Measurements from ENCODE around the gene ZNF419. TPM values are rescaled to one million over a fixed set of nuclear protein-coding genes. Genes with fewer than 3 reads are reported as not detected.

ZNF419 gene
- total RNA-seq, 2 donors from 2014 or later = 3.6 to 4.4 TPM

DNA sequence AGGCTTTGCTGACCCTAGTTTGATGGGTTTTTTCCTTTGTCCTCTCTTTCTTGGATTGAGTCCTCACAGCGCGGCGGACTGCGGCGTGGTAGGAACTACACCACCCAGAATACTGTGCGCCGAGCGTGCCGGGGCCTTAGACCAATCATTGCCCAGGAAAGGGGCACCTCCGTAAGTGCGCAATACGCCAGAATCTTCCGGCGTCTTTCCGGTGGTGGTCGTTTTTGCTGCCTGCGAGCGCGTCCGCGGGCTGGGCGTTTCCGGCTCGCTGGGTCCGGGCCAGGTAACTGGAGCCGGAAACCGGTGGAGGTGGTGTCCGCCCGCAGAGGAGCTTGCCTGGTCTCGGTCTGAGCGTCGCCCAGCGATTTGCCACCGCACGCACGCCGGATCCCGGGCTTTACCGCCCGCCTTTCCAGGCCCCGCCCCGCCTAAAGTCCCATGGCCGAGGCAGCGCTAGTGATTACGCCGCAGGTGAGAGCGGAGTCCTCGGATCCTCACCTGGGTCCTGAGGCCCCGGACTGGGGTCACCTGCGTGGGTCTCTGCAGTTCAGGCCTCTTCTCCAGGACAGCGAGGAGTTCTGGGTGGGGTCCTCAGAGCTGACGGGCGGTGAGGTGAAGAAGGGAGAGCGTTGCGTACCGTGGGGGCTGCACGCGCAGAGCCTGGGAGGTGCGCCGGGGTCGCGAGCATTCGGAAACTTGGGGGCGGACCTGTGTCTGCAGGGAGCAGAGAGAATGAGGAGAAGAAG, 39.8 kb downstream of the ZNF419 start, which contains the start of gene ZNF549:
TSS of gene ZNF549 (plus strand) at position 221 of the 746 bp plus-strand sequence. CDS start at position 439, 218 bp downstream.
- Histone ChIP-seq H3K27me3 (no peaks in the 10 kb centered on the region), H3K4me3 (peak within 1 kb of the TSS; percentile 82), H3K9me3 (no peaks in the 10 kb centered on the region), H3K36me3 (peaks cover 4% of the 10 kb centered on the region), H3K4me1 (no peaks in the 10 kb centered on the region), H3K9ac (ENCODE audit: low read depth in 2 of 2, low read length in 2 of 2) (peak within 1 kb of the TSS; percentile 52 to 93), H3K27ac (peak within 1 kb of the TSS; percentile 42)
- no peak for TF ChIP-seq CTCF (IDR thresholded peaks at IDR 0.05)
- peak; percentile 89 for DNase-seq
- intact Hi-C loops (cut with DNase I) = no loop called here

GRCh38 chr19:57537953-57538547, 50.5 kb downstream of the ZNF419 start:
- peaks cover 23% of the 10 kb centered on the region for H3K9me3 ChIP-seq
- no peak for DNase-seq
- H3K27me3 ChIP-seq = no peaks in the 10 kb centered on the region
- H3K9ac ChIP-seq (ENCODE audit: low read depth in 2 of 2, low read length in 2 of 2) = no peak overlapping the region
- H3K4me1 ChIP-seq = no peaks in the 10 kb centered on the region
- H3K27ac ChIP-seq = no peak overlapping the region
- intact Hi-C loops (cut with DNase I) = no loop called here
- peaks cover 11% of the 10 kb centered on the region for H3K36me3 ChIP-seq
- H3K4me3 ChIP-seq = no peak overlapping the region
- no peak for TF ChIP-seq CTCF (IDR thresholded peaks at IDR 0.05)

Other genes with a start within 250 kb of the ZNF419 start
- gene ZNF805, start 247.1 kb upstream of the ZNF419 start, total RNA-seq = 10 to 100 TPM in 1 of 2 donors, 1 to 10 TPM in 1; 6.2 to 11.4 TPM
- gene ZNF460, start 207.3 kb upstream of the ZNF419 start, total RNA-seq = 10 to 100 TPM; 28.5 to 35.1 TPM
- gene ZNF543, start 167.3 kb upstream of the ZNF419 start, total RNA-seq = 1 to 10 TPM; 3.2 to 3.7 TPM
- 1 to 10 TPM; 3.6 TPM for gene ZNF304, start 136.5 kb upstream of the ZNF419 start, total RNA-seq
- 1 to 10 TPM; 3.8 to 4.6 TPM for gene TRAPPC2B, start 124.2 kb upstream of the ZNF419 start, total RNA-seq
- 1 to 10 TPM; 1.2 to 2.3 TPM for gene ZNF547, start 124.2 kb upstream of the ZNF419 start, total RNA-seq
- gene ZNF548, start 97.9 kb upstream of the ZNF419 start, total RNA-seq = 1 to 10 TPM; 6.5 to 7.6 TPM
- 1 to 10 TPM; 6.2 to 6.9 TPM for gene ZNF17, start 76.6 kb upstream of the ZNF419 start, total RNA-seq
- 1 to 10 TPM; 9.2 to 9.3 TPM for gene ZNF749, start 52.4 kb upstream of the ZNF419 start, total RNA-seq
- gene VN1R1, start 30.6 kb upstream of the ZNF419 start, total RNA-seq = under 1 TPM; 0.21 to 0.25 TPM
- gene ZNF772, start 10.2 kb upstream of the ZNF419 start, total RNA-seq = 1 to 10 TPM; 3.5 to 5.3 TPM
- gene ZNF773, start 12.2 kb downstream of the ZNF419 start, total RNA-seq = 1 to 10 TPM; 4.7 to 5.3 TPM
- 1 to 10 TPM; 2.6 to 2.8 TPM for gene ZNF549, start 39.6 kb downstream of the ZNF419 start, total RNA-seq
- gene ZNF550, start 72.1 kb downstream of the ZNF419 start, total RNA-seq = 1 to 10 TPM; 4.0 to 5.1 TPM
- gene ZNF416, start 91.2 kb downstream of the ZNF419 start, total RNA-seq = 1 to 10 TPM; 2.2 to 3.5 TPM
- gene ZIK1, start 96.4 kb downstream of the ZNF419 start, total RNA-seq = 1 to 10 TPM; 1.3 to 1.8 TPM
- 1 to 10 TPM; 1.2 to 4.1 TPM for gene ZNF530, start 112.1 kb downstream of the ZNF419 start, total RNA-seq
- 1 to 10 TPM; 5.8 to 7.7 TPM for gene ZNF134, start 126.5 kb downstream of the ZNF419 start, total RNA-seq
- gene ZNF211, start 145.4 kb downstream of the ZNF419 start, total RNA-seq = 1 to 10 TPM; 6.0 to 6.1 TPM
- not detected for gene ZSCAN4, start 181.2 kb downstream of the ZNF419 start, total RNA-seq
- gene ZNF551, start 194.2 kb downstream of the ZNF419 start, total RNA-seq = 1 to 10 TPM; 4.7 to 5.9 TPM
- gene ZNF154, start 221.5 kb downstream of the ZNF419 start, total RNA-seq = 1 to 10 TPM in 1 of 2 donors, under 1 TPM in 1; 0.67 to 2.0 TPM
- 1 to 10 TPM; 2.9 TPM for gene ZNF671, start 239.9 kb downstream of the ZNF419 start, total RNA-seq